Activated T-helper 1 cell treated with Interleukin-2 at 50 U/mL for 16 hours (primary cell): ENCODE data around the gene C19orf53.

Experiments
- DNase-seq: peaks from one replicate; pipeline ENCODE4 v3.0.0-alpha.2; 2020; ENCODE audit warnings: low read depth

Gene C19orf53

DNA sequence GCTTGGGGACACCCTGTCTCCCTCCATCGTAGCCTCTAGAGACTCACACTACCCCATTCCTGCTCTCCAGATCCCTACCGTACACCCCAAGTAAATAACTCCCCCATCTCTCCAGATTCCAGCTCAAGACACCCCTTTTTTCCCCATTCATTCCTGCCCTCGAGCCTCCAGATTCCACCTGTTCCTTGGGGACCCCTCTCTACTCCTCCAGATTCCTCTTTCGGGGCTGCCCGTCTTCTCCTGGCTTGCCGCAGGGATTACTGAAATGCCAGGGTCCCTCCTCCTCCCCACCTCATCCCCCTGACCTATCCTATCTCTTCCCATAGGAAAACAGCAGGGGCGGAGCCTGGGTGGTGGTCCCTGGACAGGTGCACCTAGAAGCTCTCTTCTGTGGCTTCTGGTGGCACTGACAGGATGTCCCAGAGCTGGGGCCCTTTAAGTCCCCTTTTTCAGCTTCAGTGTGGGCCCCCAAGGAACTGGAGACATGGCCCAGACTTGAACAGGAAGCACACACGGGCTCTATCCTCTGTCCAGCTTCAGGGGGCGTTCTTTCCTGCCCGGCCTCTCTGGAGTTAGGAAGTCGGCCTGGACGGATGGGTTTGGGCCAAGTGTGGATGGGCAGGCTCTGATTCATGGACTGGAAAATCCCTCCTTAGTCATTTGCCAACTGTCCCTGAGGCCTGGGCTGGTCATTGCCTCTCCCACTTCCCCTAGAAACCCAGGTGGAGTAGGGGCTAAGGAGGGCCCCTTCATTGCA lies 22.2 kb downstream of the C19orf53 start:
- DNase-seq: no peak

DNA sequence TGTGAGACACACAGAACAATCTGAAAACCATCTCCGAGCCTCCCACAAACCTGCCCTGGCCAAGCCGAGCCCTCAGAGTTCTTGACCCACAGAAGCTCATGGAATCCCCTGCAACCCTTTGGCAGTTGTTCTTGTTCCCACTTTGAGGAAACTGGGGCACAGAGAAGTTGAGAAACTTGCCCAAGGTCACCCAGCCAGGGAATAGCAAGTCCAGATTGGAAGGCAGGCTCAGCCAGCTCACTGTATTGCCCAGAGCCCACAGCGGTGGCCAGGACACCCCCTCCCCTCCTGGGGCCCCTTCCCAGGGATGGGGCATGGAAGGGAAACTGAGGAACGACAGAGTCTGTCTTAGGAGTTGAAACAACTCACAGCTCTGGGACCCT lies 22.8 kb downstream of the C19orf53 start:
- DNase-seq: no peak

DNA sequence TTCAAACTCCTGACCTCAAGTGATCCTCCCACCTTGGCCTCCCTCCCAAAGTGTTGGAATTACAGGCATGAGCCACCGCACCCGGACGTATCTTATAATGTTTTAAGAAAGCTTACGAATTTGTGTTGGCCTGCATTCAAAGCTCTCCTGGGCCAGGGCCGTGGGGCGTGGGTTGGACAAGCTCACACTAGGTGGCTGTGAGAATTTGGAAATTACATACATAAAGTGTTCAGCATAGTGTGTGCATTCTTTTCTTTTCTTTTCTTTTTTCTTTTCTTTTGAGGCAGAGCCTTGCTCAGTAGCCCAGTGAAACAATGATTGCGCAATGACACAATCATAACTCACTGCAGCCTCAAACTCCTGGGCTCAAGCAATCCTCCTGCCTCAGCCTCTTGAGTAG lies 23.6 kb downstream of the C19orf53 start:
- DNase-seq: no peak

DNA sequence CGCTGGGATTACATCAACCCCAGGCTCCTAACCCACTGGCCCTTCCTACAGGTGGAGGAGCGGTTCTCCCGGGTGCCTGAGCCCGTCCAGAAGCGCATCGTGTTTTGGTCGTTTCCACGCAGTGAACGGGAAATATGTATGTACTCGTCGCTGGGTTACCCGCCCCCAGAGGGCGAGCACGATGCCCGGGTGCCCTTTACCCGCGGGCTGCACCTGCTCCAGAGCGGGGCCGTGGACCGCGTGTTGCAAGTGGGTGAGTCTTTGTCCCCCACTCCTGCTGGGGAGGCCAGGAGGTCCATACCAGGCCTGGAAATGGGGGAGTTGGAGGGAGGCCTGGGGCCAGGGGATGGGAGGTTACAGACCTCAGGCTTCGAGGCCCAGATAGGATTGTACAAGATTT lies 25.4 kb downstream of the C19orf53 start:
- no peak for DNase-seq

DNA sequence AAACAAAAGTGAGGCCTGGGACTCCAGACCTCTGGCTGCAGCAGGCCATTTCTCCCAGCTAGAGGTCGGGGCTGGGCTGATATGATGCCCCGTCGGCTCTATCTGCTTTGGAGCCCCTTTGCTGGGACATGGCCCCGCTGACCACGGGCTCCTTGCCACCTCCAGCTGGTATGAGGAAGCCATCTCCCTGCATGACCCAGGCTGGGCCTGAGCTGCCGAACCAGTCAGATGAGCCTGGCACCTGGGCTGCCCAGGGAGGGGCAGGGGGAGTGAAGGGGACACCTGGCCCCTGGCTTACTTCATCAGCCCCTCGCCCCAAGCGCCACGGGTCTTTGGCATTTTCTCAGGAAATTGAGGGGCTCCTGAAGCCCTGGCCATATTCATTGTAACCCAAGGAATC lies 28.8 kb downstream of the C19orf53 start:
- no peak for DNase-seq

DNA sequence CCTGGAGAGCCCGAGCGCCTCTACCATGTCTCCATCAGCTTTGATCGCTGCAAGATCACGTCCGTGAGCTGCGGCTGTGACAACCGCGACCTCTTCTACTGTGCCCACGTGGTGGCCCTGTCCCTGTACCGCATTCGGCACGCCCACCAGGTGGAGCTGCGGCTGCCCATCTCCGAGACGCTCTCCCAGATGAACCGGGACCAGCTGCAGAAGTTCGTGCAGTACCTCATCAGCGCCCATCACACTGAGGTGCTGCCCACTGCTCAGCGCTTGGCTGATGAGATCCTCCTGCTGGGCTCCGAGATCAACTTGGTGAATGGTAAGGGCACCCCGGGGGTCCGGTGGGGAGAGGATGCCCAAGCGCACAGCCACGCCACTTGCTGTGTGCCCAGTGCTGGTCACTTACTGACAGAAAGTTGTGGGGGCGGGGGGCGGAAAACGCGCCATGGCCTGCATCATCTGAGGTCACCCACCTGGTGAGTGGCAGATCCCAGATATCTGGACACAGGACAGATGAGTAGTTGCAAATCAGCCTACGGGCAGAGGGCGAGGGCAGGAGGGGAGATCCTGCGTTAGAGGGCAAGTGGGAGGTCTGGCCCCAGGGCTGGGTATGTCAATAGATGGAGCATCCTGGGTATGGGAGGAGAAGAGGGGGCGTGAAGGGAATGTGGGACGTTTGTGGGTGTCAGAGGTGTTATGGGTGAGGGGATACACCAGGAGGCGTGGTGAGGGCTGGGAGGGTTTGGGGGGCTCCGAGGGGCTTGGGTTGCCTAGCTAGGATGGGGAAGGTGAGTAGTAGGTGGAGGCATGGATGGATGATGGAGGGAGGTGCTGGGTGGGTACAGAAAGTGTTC lies 30.8 kb downstream of the C19orf53 start:
- no peak for DNase-seq

DNA sequence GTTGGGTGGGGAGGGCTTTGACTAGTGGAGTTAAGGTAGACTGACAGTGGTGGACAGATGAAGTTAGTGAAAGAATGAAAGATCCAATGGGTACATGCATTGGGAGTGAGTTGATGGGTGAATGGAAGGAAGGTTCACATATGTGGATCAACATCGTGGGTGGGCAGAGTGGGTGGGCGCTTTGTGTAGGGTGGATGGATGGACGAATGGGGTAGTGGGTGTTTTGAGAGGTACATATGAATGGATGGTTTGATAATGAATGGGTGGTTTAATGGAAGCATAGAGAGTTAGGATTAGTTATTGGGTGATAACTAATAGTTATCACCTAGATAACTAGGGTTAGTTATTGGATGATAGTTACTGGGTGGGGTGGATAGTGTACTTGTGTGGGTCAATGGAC lies 32.5 kb downstream of the C19orf53 start:
- DNase-seq: no peak

DNA sequence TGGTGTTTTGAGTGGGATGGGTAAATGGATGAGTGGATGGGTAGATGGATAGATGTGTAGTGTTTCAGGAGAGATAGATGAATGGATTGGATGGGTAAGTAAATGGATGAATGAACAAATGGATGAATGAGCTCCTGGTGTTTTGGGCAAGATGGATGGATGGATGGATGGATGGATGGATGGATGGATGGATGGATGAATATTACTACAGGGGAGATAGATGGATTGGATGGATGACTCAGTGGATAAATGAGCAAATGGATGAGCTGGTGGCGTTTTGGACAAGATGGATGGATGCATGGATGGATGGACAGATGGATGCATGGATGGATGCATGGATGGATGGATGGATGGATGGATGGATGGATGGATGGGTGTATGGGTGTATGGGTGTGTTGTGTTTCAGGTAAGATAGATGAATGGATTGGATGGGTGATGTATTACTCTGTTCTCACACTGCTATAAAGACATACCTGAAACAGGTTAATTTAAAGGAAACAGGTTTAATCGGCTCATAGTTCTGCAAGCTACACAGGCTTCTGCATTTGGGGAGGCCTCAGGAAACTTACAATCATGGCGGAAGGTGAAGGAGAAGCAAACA lies 33.3 kb downstream of the C19orf53 start:
- no peak for DNase-seq

DNA sequence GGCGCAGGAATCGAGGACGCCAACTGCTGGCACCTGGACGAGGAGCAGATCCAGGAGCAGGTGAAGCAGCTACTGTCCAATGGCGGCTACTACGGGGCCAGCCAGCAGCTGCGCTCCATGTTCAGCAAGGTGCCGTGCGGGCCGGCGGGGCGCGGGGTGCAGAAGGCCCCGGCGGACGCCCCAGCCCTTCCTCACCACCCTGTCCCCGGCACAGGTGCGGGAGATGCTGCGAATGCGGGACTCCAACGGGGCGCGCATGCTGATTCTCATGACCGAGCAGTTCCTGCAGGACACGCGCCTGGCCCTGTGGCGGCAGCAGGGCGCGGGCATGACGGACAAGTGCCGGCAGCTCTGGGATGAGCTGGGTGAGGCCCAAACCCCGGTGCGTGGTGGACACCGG lies 34.6 kb downstream of the C19orf53 start:
- no peak for DNase-seq

DNA sequence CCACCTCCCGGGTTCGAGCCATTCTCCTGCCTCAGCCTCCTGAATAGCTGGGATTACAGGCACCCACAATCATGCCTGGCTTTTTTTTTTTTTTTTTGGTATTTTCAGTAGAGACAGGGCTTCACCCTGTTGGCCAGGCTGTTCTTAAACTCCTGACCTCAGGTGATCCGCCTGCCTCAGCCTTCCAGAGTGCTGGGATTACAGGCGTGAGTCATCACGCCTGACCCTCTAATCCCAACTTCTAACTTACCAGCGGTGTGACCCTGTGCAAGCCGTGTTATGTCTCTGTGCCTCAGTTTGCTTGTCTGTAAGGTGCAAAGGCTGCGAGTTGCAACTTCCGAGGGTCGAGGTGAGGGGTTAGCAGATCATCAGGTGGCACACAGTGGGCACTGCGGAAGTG lies 38.3 kb downstream of the C19orf53 start:
- no peak for DNase-seq

DNA sequence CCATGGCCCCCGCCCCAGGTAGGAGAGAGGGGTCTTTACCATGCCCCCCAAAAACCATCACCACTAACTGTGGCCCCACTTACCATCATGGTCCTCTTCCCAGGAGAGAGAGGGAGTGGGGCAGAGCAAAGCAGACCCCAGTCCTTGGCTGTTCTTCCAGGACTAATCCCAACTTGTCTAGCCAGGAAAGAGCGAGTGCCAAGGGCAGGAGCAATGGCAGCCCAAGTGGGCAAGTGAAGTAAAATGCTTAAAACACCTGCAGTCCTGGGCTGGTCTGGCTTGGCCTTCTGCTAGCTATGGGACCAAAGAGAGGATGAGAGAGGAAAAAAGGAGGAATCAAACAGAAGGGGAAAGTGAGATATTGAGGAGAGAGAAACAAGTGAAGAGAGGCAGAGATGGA lies 38.9 kb downstream of the C19orf53 start:
- no peak for DNase-seq

DNA sequence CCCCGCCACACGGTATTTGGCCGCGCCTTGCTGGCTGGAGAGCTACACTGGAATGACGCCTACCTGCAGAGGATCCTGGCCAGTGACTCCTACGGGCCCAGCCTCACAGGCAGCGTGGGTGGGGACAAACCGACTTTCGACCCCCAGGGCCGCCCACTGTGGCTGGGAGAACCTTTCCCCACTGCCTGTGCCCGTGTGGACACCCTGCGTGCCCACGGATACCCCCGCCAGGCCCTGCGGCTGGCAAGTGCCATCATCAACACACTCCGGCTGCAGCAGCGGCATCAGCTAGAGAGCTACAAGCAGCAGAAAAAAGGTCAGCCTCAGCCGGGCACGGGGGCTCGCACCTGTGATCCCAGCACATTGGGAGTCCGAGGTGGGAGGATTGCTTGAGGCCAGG lies 40.3 kb downstream of the C19orf53 start:
- DNase-seq: no peak

DNA sequence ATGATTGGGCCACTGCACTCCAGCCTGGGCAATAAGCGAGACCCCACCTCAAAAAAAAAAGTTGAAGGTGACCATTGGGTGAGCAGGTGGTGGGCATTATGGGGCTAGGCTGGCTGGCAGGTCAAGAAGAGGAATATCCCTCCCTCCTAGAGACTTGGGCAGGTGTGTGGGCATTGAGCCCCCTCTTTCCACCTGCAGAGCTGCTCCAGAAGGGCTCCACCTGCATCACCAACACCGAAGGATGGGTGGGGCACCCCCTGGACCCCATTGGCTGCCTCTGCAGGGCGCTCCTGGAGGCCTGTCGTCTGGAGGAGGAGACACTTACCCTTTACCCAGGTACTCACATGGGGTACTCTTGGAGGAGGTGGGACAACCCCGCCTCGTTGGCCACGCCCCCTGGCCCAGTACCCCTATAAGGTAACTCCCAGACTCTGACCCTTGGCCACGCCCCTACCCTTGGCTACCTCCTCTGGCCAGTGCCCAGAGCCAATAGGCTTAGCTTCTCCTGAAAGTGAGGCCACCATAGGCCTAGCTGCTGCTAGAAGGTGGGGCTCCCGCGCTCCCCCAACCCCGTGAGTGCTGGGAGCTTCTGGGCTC lies 42.9 kb downstream of the C19orf53 start:
- no peak for DNase-seq

DNA sequence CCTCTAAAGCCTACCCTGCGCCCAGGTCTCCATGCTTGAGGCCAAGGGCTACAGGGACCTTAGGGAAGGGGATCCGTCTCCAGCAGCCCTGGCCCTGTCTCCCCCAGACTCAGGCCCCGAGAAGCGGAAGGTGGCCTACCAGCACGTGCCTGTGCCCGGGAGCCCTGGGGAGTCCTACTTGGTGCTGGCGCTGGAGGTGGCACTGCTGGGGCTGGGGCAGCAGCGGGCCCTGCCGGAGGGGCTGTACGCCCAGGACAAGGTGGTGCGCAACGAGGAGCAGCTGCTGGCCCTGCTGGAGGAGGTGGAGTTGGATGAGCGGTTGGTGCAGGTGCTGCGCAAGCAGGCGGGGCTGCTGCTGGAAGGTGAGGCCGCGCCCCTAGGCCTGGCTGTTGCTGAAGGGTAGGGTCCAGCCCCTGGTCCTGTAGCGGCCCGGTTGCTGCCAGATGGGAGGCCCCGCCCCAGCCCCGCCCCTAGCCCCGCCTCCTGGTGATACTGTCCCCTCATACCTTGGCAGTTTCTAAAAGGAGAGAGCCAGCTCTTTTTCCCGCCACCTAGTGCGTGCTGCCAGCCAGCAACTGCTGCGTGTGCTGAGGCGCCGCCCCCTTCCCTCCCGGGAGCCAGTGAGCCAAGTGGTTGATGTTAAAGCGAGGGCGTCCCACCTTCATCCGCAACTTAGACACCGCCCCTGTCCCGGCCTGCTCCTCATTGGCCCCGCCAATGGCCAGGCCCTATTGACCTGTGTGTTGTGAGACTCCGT lies 43.5 kb downstream of the C19orf53 start:
- no peak for DNase-seq

DNA sequence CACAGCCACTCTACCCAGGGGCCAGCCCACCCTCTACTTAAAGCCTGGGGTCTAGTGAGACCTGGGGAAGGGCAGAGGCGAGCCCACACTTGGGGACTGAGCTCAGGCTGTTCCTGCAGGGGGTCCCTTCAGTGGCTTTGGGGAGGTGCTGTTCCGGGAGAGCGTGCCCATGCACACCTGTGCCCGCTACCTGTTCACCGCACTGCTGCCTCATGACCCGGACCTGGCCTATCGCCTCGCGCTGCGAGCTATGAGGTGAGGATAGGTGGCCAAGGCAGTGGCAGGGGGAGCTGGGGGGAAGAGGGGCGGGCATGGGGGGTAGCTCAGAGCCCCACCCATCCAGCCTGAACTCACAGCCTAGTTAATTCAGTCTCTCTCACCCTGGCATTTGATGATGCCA lies 45.0 kb downstream of the C19orf53 start:
- DNase-seq: no peak

DNA sequence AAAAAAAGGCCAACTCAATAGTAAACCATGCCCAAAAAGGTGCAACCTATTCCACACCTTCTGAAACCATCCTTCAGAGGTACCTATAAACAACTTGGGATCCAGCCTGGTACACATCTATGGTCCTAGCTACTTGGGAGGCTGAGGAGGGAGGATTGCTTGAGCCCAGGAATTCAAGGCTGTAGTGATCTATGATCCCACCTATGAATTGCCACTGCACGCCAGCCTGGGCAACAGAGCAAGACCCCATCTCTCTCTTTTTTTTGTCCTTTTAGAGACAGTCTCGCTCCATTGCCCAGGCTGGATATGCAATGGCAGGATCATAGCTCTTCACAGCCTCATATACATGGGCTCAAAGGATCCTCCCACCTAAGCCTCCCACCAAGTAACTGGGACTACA lies 47.0 kb downstream of the C19orf53 start:
- no peak for DNase-seq

DNA sequence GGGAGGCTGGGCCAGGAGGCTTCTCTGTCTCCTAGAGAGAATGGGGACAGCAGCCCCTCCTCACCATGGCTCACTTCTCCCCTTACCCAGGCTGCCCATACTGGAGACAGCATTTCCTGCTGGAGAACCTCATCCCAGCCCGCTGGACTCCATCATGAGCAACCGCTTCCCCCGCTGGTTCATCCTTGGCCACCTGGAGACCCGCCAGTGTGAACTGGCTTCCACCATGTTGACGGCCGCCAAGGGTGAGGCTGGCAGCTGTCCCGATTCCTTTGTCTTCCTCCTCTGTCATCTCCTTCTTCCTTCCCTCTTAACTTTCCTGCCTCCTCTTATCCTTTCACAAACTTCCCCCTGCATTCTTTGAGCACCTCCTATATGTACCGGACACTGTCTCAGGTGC lies 49.0 kb downstream of the C19orf53 start:
- DNase-seq: no peak

DNA sequence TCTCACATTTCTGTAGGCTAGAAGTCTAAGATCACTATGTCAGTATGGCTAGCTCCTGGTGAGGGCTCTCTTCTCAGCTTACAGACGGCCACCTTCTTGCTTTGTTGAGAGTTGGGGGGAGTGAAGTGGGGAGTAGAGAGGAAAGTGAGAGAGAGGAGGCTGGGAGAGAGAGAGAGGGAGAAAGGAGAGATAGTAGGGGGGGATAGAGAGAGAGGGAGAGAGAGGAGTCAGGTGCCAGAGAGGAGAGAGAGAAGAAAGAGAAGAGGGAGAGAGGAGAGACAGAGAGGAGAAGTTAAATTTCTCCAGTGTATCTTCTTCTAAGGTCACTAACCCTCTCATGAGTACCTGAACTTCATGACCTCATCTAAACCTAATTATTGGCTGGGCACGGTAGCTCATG lies 49.6 kb downstream of the C19orf53 start:
- no peak for DNase-seq

DNA sequence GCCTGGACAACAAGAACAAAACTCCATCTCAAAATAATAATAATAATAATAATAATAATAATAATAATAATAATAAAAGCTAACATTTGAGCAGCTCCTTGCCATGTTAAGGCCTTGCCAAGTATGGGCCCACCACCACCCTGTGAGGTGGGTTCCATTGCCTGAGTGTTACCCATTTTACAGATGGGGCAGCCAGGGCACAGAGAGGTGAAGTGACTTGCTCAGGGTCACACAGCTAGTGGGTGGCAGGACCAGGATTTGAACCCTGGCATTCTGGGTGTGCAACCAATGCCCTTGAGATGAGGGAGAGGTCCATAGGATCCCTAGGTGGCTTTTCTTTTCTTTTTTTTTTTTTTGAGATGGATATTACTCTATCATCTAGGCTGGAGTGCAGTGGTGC lies 50.4 kb downstream of the C19orf53 start:
- DNase-seq: no peak

DNA sequence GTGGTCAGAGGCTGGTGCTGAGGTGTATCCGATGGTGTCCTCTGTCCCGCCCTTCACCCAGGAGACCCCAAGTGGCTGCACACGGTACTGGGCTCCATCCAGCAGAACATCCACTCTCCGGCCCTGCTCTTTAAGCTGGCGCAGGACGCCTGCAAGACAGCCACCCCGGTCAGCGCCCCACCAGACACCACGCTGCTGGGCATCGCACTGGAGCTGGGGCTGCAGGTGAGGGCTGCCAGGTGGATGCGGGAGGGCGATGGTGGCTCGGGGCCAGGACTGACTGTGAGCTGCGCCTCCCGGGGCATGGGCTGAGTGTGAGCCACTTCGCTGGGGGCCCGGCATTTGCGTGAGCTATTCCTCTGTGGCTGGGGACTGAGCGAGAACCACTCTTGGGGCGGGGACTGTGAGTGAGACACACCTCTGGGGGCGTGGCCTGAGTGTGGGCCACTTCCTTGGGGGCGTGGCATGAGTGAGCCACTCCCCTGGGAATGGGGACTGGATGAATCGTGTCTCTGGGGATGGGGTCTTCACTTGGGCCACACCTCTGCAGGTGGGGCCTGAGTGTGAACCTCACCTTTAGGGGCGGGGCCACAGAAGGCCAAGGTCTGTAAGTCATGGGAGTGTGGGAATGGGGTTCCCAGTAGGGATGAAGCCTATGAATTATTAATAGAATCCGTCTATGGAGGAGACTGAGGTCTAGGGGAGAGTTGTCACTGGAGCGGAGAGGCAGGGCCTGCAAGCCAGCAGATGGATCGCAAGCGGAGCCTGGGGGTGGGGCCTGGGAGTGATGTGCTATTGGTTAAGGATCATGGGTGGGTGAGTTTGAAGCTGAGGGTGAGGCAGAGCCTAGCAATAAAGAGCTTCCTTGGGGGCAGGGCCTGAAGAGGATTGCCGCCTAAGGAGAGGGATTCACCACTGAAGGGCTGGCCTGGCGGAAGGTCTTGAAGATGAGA lies 51.5 kb downstream of the C19orf53 start:
- DNase-seq: no peak

DNA sequence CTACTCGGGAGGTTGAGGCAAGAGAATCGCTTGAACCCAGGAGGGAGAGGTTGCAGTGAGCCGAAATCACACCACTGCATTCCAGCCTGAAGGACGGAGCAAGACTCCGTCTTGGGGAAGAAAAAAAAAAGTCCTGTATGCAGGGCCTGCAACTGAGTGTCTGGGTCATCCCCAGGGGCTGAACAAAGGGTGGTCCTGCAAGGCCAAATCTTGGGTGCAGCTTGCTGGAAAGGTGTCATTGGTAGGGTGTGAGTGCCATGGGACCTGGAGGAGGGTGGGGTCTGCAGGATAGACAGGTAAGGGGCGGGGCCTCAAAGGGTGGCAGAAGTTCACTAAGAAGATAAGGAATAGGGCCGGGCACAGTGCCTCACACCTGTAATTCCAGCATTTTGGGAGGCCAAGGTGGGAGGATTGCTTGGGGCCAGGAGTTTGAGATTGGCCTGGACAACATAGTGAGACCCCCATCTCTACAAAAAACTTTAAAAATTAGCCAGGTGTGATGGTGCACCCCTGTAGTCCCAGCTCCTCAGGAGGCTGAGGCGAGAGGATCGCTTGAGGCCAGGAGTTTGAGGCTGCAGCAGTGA lies 52.5 kb downstream of the C19orf53 start:
- DNase-seq: no peak
